MCF 10A (cell line): ENCODE results near the gene IVNS1ABP. TPM values are rescaled to one million over a fixed set of nuclear protein-coding genes. Genes with fewer than 3 reads are reported as not detected.

ENCODE experiments used
- BruUV-seq: library from RNA; stranded (reverse); fragments of 400-500 nt; replicated peaks from 2 replicates; lab custom pipeline; 2021; lab: Mats Ljungman, UMichigan
- CTCF ChIA-PET: fragments of 300-600 bp; sonication (Branson Sonifier 250); formaldehyde crosslinking; extraction: SDS; loops from one replicate; lab custom pipeline; 2021; ENCODE audit warnings: antibody characterized with exemption, inconsistent platforms; lab: Yijun Ruan, JAX
- POLR2A ChIA-PET: fragments of 300-600, 350-650 bp; sonication (Branson Sonifier 250); formaldehyde crosslinking; extraction: SDS; loops from one replicate; lab custom pipeline; 2020; ENCODE audit warnings: antibody characterized with exemption, inconsistent platforms; lab: Yijun Ruan, JAX
- DNase-seq: peaks from one replicate; pipeline ENCODE4 v3.0.0-alpha.2; 2018; ENCODE audit not compliant: unreplicated experiment
- H3K27ac Mint-ChIP-seq: one replicate; pipeline ENCODE4 v1.8.0; 2022; ENCODE audit warnings: mild to moderate bottlenecking, low read depth, mixed read lengths; ENCODE audit not compliant: unreplicated experiment
- H3K27me3 Mint-ChIP-seq: one replicate; pipeline ENCODE4 v1.8.0; 2022; ENCODE audit warnings: mixed read lengths; ENCODE audit not compliant: insufficient read depth, unreplicated experiment
- H3K36me3 Mint-ChIP-seq: one replicate; pipeline ENCODE4 v1.8.0; 2022; ENCODE audit warnings: mild to moderate bottlenecking, moderate library complexity, mixed read lengths; ENCODE audit not compliant: insufficient read depth, unreplicated experiment
- H3K4me1 Mint-ChIP-seq: one replicate; pipeline ENCODE4 v1.8.0; 2022; ENCODE audit warnings: mixed read lengths; ENCODE audit not compliant: insufficient read depth, unreplicated experiment
- H3K4me3 Mint-ChIP-seq: one replicate; pipeline ENCODE4 v1.8.0; 2022; ENCODE audit warnings: mild to moderate bottlenecking, moderate library complexity, mixed read lengths; ENCODE audit not compliant: unreplicated experiment
- H3K9me3 Mint-ChIP-seq: one replicate; pipeline ENCODE4 v1.8.0; 2022; ENCODE audit warnings: mixed read lengths; ENCODE audit not compliant: unreplicated experiment
- CTCF ChIP-seq: fragments of 200-600 bp; IDR thresholded peaks from one replicate; pipeline ENCODE4 v1.8.0; 2022; ENCODE audit warnings: antibody characterized with exemption, mild to moderate bottlenecking; ENCODE audit not compliant: unreplicated experiment
- intact Hi-C: fragments of 100-400 bp; cut with micrococcal nuclease; formaldehyde crosslinking; loops from 2 replicates; pipeline ENCODE4 v1.14.1; 2022
- total RNA-seq: library from RNA; stranded (reverse); gene quantifications from 2 replicates; pipeline ENCODE4 v1.2.3, GENCODE V29; 2022

Gene IVNS1ABP
- total RNA-seq, 1 experiment from 2014 or later = 92.0 TPM

- POLR2A ChIA-PET = interaction anchor here (0.6 to 6.8 kb wide), 6 partner anchors 11 to 256 kb away, joined by 3 to 74 read pairs (median 4); partner anchors contain the start of gene IVNS1ABP
- DNase-seq = no peak
- BruUV-seq = no TSS peak
- no peak for TF ChIP-seq CTCF
- peaks cover 29% of the 10 kb centered on the region for H3K4me1 Mint-ChIP-seq
- intact Hi-C loops = no loop called here
- H3K36me3 Mint-ChIP-seq = no peaks in the 10 kb centered on the region
- CTCF ChIA-PET = interaction anchor here (1.2 to 3.6 kb wide), 4 partner anchors 14 to 318 kb away, joined by 3 to 24 read pairs (median 4); no protein-coding TSS in a partner anchor
- no peaks in the 10 kb centered on the region for H3K27me3 Mint-ChIP-seq
- H3K27ac Mint-ChIP-seq = no peak overlapping the region
- no peaks in the 10 kb centered on the region for H3K9me3 Mint-ChIP-seq
- H3K4me3 Mint-ChIP-seq = no peak overlapping the region
These were observed 34.9 kb upstream of the IVNS1ABP start for GRCh38 chr1:185351734-185352466.

- intact Hi-C loops = no loop called here
- no TSS peak for BruUV-seq
- DNase-seq = no peak
- no peak for TF ChIP-seq CTCF
- ChIA-PET POLR2A (interaction anchor here (0.6 to 6.8 kb wide), 19 partner anchors 8 to 1935 kb away, joined by 3 to 74 read pairs (median 5); partner anchors contain the start of gene IVNS1ABP), CTCF (interaction anchor here (0.6 to 3.6 kb wide), 5 partner anchors 11 to 330 kb away, joined by 3 to 24 read pairs (median 8); partner anchors contain the start of gene IVNS1ABP)
- no peaks in the 10 kb centered on the region for H3K36me3 Mint-ChIP-seq
- no peaks in the 10 kb centered on the region for H3K27me3 Mint-ChIP-seq
- H3K27ac Mint-ChIP-seq = peak overlapping the region; percentile 57
- peak overlapping the region; percentile 4 for H3K4me3 Mint-ChIP-seq
- peaks cover 29% of the 10 kb centered on the region for H3K4me1 Mint-ChIP-seq
- H3K9me3 Mint-ChIP-seq = no peaks in the 10 kb centered on the region
These were observed 33.0 kb upstream of the IVNS1ABP start for GRCh38 chr1:185350027-185350442.

- Mint-ChIP-seq H3K4me3 (peak overlapping the region; percentile 4), H3K36me3 (no peaks in the 10 kb centered on the region), H3K27me3 (no peaks in the 10 kb centered on the region), H3K9me3 (no peaks in the 10 kb centered on the region), H3K4me1 (peaks cover 29% of the 10 kb centered on the region), H3K27ac (peak overlapping the region; percentile 57)
- CTCF ChIA-PET = interaction anchor here (0.7 to 3.6 kb wide), 7 partner anchors 11 to 330 kb away, joined by 3 to 24 read pairs (median 6); partner anchors contain the start of gene IVNS1ABP
- POLR2A ChIA-PET = interaction anchor here (0.6 to 6.8 kb wide), 20 partner anchors 8 to 1934 kb away, joined by 3 to 74 read pairs (median 5); partner anchors contain the start of gene IVNS1ABP
- no TSS peak for BruUV-seq
- DNase-seq = peak; percentile 47
- no peak for TF ChIP-seq CTCF
- intact Hi-C loops = no loop called here
These were observed 32.5 kb upstream of the IVNS1ABP start for GRCh38 chr1:185349556-185349955.

GRCh38 chr1:185348985-185349384, 31.9 kb upstream of the IVNS1ABP start:
- DNase-seq = no peak
- BruUV-seq = no TSS peak
- ChIA-PET POLR2A (interaction anchor here (0.7 to 6.8 kb wide), 17 partner anchors 8 to 284 kb away, joined by 3 to 74 read pairs (median 6); partner anchors contain the start of gene IVNS1ABP), CTCF (interaction anchor here (0.7 to 3.6 kb wide), 7 partner anchors 10 to 331 kb away, joined by 3 to 24 read pairs (median 6); partner anchors contain the start of gene IVNS1ABP)
- TF ChIP-seq CTCF = no peak
- H3K9me3 Mint-ChIP-seq = no peaks in the 10 kb centered on the region
- no peaks in the 10 kb centered on the region for H3K36me3 Mint-ChIP-seq
- no peak overlapping the region for H3K4me3 Mint-ChIP-seq
- no peaks in the 10 kb centered on the region for H3K27me3 Mint-ChIP-seq
- intact Hi-C loops = no loop called here
- H3K4me1 Mint-ChIP-seq = peaks cover 29% of the 10 kb centered on the region
- peak overlapping the region; percentile 57 for H3K27ac Mint-ChIP-seq
